Hepatocyte (in vitro differentiated cells): ENCODE results near the gene SYTL1.

Experiments used
- EZH2 ChIP-seq: fragments of 200-600 bp; sonication (generic); IDR thresholded peaks from 2 replicates; pipeline ENCODE4 v1.6.1; 2016; ENCODE audit warnings: antibody characterized with exemption, mild to moderate bottlenecking, borderline replicate concordance
- EZH2phosphoT487 ChIP-seq: fragments of 200-600 bp; sonication (generic); IDR thresholded peaks from one replicate; pipeline ENCODE4 v1.6.1; 2018; ENCODE audit warnings: antibody characterized with exemption, mild to moderate bottlenecking, low read depth, moderate library complexity; ENCODE audit not compliant: unreplicated experiment, severe bottlenecking
- TF ChIP-seq, protein P1 (sequence below): fragments of 200-600 bp; sonication (generic); IDR thresholded peaks from 2 replicates; pipeline ENCODE4 v1.5.1; 2016; ENCODE audit warnings: antibody characterized with exemption, mild to moderate bottlenecking; ENCODE audit not compliant: poor library complexity

DNA sequence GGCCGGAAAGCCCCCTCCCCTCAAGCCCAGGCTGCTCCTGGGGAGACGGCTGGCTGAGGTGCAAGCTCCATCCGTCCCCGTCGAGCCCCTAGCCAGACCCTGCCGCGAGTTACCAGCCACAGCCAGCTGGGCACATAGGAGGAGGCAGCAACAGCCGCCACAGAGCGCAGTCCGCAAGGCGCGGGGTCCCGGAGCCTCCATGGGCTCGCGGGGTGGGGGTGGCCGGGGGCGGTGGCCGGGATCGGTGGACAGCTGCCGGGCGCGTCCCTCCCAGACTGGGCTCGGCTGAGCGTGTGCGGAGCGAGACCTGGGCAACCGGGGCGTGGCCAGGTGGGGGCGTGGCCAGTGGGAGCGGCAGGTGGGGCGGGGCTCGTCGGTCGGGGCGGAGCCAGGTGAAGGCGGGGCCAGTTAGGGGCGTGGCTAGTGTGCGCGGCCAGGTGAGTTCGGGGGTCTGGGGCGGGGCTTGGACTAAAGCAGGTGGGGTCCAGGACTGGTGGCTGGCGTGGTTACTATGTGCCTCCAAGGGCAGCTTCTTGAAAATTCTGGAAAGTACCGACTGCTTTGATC lies 41.3 kb downstream of the SYTL1 start, which contains the start of gene CD164L2:
- TF ChIP-seq EZH2, result no peak
- TF ChIP-seq, protein P1, sequence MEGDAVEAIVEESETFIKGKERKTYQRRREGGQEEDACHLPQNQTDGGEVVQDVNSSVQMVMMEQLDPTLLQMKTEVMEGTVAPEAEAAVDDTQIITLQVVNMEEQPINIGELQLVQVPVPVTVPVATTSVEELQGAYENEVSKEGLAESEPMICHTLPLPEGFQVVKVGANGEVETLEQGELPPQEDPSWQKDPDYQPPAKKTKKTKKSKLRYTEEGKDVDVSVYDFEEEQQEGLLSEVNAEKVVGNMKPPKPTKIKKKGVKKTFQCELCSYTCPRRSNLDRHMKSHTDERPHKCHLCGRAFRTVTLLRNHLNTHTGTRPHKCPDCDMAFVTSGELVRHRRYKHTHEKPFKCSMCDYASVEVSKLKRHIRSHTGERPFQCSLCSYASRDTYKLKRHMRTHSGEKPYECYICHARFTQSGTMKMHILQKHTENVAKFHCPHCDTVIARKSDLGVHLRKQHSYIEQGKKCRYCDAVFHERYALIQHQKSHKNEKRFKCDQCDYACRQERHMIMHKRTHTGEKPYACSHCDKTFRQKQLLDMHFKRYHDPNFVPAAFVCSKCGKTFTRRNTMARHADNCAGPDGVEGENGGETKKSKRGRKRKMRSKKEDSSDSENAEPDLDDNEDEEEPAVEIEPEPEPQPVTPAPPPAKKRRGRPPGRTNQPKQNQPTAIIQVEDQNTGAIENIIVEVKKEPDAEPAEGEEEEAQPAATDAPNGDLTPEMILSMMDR, result no peak
- TF ChIP-seq EZH2phosphoT487, result no peak
